ENCODE data around the gene LPCAT3.
A peak's percentile ranks its signal among the peaks of the same experiment; 100 is the strongest.

Gene LPCAT3

GRCh38 chr12:6961695-6962284 is 56.5 kb downstream of the LPCAT3 start:
- Mint-ChIP-seq H3K27ac (peak overlapping the region; percentile 98), H3K9me3 (no peaks in the 10 kb centered on the region), H3K27me3 (ENCODE audit: low read depth, poor library complexity) (peaks cover 2% of the 10 kb centered on the region), H3K4me3 (peak overlapping the region; percentile 77), H3K4me1 (peaks cover 55% of the 10 kb centered on the region), H3K36me3 (ENCODE audit: low read depth) (peaks cover 17% of the 10 kb centered on the region)
- TF ChIP-seq CTCF (IDR thresholded peaks at IDR 0.05): peak; percentile 52
- peak; percentile 66 for DNase-seq

GRCh38 chr12:6961278-6961694 is 57.0 kb downstream of the LPCAT3 start:
- Mint-ChIP-seq H3K27ac (peak overlapping the region; percentile 45), H3K4me1 (peaks cover 60% of the 10 kb centered on the region), H3K4me3 (peak overlapping the region; percentile 77), H3K27me3 (ENCODE audit: low read depth, poor library complexity) (peaks cover 2% of the 10 kb centered on the region), H3K36me3 (ENCODE audit: low read depth) (peaks cover 13% of the 10 kb centered on the region), H3K9me3 (no peaks in the 10 kb centered on the region)
- DNase-seq: no peak
- no peak for TF ChIP-seq CTCF (IDR thresholded peaks at IDR 0.05)

GRCh38 chr12:6960593-6961277 is 57.5 kb downstream of the LPCAT3 start:
- Mint-ChIP-seq H3K27ac (peak overlapping the region; percentile 66), H3K9me3 (no peaks in the 10 kb centered on the region), H3K4me3 (no peak overlapping the region), H3K4me1 (peaks cover 65% of the 10 kb centered on the region), H3K36me3 (ENCODE audit: low read depth) (peaks cover 7% of the 10 kb centered on the region), H3K27me3 (ENCODE audit: low read depth, poor library complexity) (peaks cover 2% of the 10 kb centered on the region)
- DNase-seq: no peak
- TF ChIP-seq CTCF (IDR thresholded peaks at IDR 0.05): no peak

GRCh38 chr12:6959805-6960592 is 58.3 kb downstream of the LPCAT3 start:
- peaks cover 60% of the 10 kb centered on the region for H3K4me1 Mint-ChIP-seq
- H3K27ac Mint-ChIP-seq: no peak overlapping the region
- H3K27me3 Mint-ChIP-seq (ENCODE audit: low read depth, poor library complexity): peaks cover 2% of the 10 kb centered on the region
- no peak for DNase-seq
- H3K4me3 Mint-ChIP-seq: no peak overlapping the region
- H3K9me3 Mint-ChIP-seq: no peaks in the 10 kb centered on the region
- TF ChIP-seq CTCF (IDR thresholded peaks at IDR 0.05): no peak
- no peaks in the 10 kb centered on the region for H3K36me3 Mint-ChIP-seq (ENCODE audit: low read depth)

GRCh38 chr12:6959058-6959804 is 59.0 kb downstream of the LPCAT3 start:
- TF ChIP-seq CTCF (IDR thresholded peaks at IDR 0.05): no peak
- no peak for DNase-seq

More at GRCh38 chr12:6959058-6959804, 59.0 kb downstream of the LPCAT3 start:
- Mint-ChIP-seq H3K27ac (peak overlapping the region; percentile 96), H3K4me1 (peaks cover 59% of the 10 kb centered on the region), H3K9me3 (no peaks in the 10 kb centered on the region), H3K4me3 (no peak overlapping the region), H3K27me3 (ENCODE audit: low read depth, poor library complexity) (peaks cover 2% of the 10 kb centered on the region), H3K36me3 (ENCODE audit: low read depth) (no peaks in the 10 kb centered on the region)
